Stomach (tissue), 9 donors: Measurements from ENCODE around the gene SERPING1. TPM values are rescaled to one million over a fixed set of nuclear protein-coding genes. Genes with fewer than 3 reads are reported as not detected.

Experiments used
- DNase-seq, 2 donors: peaks; one replicate each; pipeline versions ENCODE4 v3.0.0 to v3.0.0-alpha.2; 2013 to 2019
- H3K27ac ChIP-seq, 5 donors: fragments of 200-600 bp in 4 of 5; sonication (generic) in 4 of 5; one replicate each; pipeline ENCODE4 v1.5.1; 2013 to 2019; ENCODE audit warnings: mild to moderate bottlenecking in 1 of 5, moderate library complexity in 1 of 5
- H3K27me3 ChIP-seq, 3 donors: fragments of 200-600 bp; sonication (generic); one replicate each; pipeline ENCODE4 v1.5.1; 2017 to 2019; ENCODE audit warnings: mixed run types in 1 of 3
- H3K36me3 ChIP-seq, 4 donors: fragments of 200-600 bp; sonication (generic); 1 replicate in 3 of 4; 2 replicates in 1 of 4; pipeline ENCODE4 v1.5.1; 2016 to 2019
- H3K4me1 ChIP-seq, 4 donors: fragments of 200-600 bp; sonication (generic); one replicate each; pipeline ENCODE4 v1.5.1; 2016 to 2019
- H3K4me3 ChIP-seq, 4 donors: fragments of 200-600 bp; sonication (generic) in 3 of 4; one replicate each; pipeline ENCODE4 v1.5.1; 2016 to 2019; ENCODE audit warnings: mild to moderate bottlenecking in 1 of 4
- H3K9me3 ChIP-seq, 4 donors: fragments of 200-600 bp; sonication (generic); one replicate each; pipeline ENCODE4 v1.5.1; 2016 to 2019
- EP300 ChIP-seq: sonication (generic); formaldehyde crosslinking; IDR thresholded peaks from one replicate; pipeline ENCODE4 v1.6.1; 2017; ENCODE audit warnings: antibody characterized with exemption
- POLR2A ChIP-seq, 4 donors: fragments of 450-650 bp; IDR thresholded peaks; one replicate each; pipeline ENCODE4 v1.6.1; 2016; ENCODE audit warnings: antibody characterized with exemption in 4 of 4, control low read depth in 2 of 4, mild to moderate bottlenecking in 1 of 4, moderate library complexity in 1 of 4
- POLR2AphosphoS5 ChIP-seq, 3 donors: sonication (generic); formaldehyde crosslinking; IDR thresholded peaks; one replicate each; pipeline ENCODE4 v1.6.1; 2016; ENCODE audit warnings: antibody characterized with exemption in 3 of 3
- WGBS, 5 donors: extraction: QIAGEN DNeasy Blood & Tissue Kit in 3 of 5; methylation state at CpG; one replicate each; pipeline versions ENCODE4 v1.1.5 to v1.1.7; 2013 to 2018; 5-methylcytosine and 5-hydroxymethylcytosine counted together
- intact Hi-C: fragments of 100-400 bp; cut with DNase I; formaldehyde crosslinking; loops from one replicate; pipeline ENCODE4 v1.15.1; 2023; ENCODE audit warnings: low total_unique reads
- polyA plus RNA-seq, 3 donors: library from polyadenylated mRNA; stranded (reverse); fragments of 200-250 nt; gene quantifications; one replicate each; pipeline ENCODE4 v1.2.3, GENCODE V29; 2013
- total RNA-seq, 5 donors: library from RNA; depleted of rRNA; stranded (reverse); fragments of >200 nt; gene quantifications; one replicate each; pipeline versions ENCODE4 v1.1.0 to v1.2.3, GENCODE V29; 2014 to 2016
- TF ChIP-seq, protein P1 (sequence below), 7 experiments: fragments of 450-650 bp in 4 of 7; fragments of 200-600 bp in 3 of 7; sonication (generic) in 3 of 7; IDR thresholded peaks; one replicate each; pipeline ENCODE4 v1.5.1; 2016 to 2019; ENCODE audit warnings: antibody characterized with exemption in 7 of 7, control low read depth in 2 of 7, mild to moderate bottlenecking in 1 of 7
- donor health status: healthy with polysubstance abuse.
- donor health status: Bipolar disorder and iron deficiency.
- donor health status: healthy.

SERPING1 gene
- total and polyA plus RNA-seq, 8 donors: 17.4 to 247 (median 133) TPM

DNA sequence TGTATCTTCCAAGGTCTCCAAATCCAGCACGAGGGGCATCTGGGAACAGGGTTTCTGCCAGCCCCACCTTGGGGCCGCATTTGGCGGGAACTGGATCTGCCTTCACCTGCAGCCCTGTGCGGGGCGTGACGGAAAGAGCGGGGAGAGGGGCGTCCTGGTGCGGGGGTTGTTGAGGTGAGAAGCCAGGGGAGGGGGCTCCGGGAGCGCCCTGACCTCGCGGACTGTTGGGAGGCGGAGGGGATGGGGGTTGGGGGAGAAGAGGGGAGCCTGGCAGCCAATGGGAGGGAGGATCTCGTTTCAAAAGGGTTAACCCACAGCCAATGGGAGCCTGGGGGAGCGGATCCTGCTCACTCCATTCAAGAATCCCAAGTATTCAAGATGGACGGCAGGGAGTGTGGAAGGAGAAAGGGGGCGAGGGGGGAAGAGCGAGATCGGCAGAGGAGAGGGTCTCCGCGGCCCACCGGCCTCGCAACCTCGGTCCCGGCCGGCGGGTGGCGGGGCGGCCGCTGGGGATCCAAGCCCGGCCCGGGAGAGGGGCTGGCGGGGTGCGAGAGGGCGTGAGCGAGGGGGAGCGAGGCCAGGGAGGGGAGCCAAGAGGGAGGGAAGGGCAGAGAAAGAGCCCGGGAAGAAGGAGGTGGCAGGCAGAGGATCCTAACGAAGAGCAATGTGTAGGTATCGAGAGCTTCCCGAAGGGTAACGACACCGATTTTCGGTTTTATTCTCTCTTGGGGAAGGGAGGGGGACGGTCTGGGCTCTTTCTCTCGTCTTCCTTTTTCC, 40.7 kb downstream of the SERPING1 start:
- Histone ChIP-seq H3K9me3 (no peaks in the 10 kb centered on the region), H3K4me3 (peak overlapping the region; percentile 73 to 90 (median 78)), H3K4me1 (peaks cover 18 to 44% (median 38%) of the 10 kb centered on the region in 4 donors), H3K36me3 (no peaks in the 10 kb centered on the region), H3K27ac (peak overlapping the region; percentile 9 to 85 (median 82)), H3K27me3 (peaks cover 0 to 28% (median 18%) of the 10 kb centered on the region in 3 donors)
- intact Hi-C loops: no loop called here
- DNase-seq: peak; percentile 36 to 96
- TF ChIP-seq EP300: no peak
- no peak for TF ChIP-seq POLR2A (IDR thresholded peaks at IDR 0.05)
- TF ChIP-seq, protein P1, sequence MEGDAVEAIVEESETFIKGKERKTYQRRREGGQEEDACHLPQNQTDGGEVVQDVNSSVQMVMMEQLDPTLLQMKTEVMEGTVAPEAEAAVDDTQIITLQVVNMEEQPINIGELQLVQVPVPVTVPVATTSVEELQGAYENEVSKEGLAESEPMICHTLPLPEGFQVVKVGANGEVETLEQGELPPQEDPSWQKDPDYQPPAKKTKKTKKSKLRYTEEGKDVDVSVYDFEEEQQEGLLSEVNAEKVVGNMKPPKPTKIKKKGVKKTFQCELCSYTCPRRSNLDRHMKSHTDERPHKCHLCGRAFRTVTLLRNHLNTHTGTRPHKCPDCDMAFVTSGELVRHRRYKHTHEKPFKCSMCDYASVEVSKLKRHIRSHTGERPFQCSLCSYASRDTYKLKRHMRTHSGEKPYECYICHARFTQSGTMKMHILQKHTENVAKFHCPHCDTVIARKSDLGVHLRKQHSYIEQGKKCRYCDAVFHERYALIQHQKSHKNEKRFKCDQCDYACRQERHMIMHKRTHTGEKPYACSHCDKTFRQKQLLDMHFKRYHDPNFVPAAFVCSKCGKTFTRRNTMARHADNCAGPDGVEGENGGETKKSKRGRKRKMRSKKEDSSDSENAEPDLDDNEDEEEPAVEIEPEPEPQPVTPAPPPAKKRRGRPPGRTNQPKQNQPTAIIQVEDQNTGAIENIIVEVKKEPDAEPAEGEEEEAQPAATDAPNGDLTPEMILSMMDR (IDR thresholded peaks at IDR 0.05): no peak
- TF ChIP-seq POLR2AphosphoS5 (IDR thresholded peaks at IDR 0.05): peak in 1 of 3 donors; percentile 28
- WGBS, 5 donors: 0 to 3% (median 1%) methylated on average over 43 to 47 of the region's 47 CpGs

DNA sequence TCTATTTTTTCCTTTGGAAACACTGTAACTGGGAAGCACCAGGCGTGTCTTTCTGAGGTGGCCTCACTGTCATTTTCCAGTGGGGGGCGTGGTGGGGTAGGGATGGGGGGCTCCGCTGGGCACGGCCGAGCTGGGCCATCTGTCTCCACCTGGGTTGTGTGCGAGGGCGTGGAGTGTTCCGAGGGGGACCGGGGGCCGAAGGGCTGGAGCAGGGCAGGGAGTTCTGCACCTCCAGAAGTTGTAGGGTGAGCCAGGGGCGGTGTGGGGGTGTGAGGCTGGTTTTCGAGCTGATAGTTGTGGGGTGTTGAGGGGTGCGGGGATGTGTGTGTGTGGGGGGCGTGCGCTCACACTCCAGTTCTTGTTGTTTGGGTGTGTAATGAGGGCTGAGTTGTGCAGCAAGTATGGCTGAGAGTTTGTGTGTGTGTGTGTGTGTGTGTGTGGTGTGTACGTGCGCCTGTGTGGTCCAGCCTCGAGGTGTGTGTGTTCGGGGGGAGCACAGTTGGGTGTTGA, 41.4 kb downstream of the SERPING1 start:
- Histone ChIP-seq H3K9me3 (no peaks in the 10 kb centered on the region), H3K27ac (peak overlapping the region in 4 of 5 donors; percentile 71 to 85 (median 83)), H3K36me3 (no peaks in the 10 kb centered on the region), H3K27me3 (peaks cover 0 to 25% (median 18%) of the 10 kb centered on the region in 3 donors), H3K4me1 (peaks cover 18 to 46% (median 38%) of the 10 kb centered on the region in 4 donors), H3K4me3 (peak overlapping the region; percentile 73 to 90 (median 78))
- no peak for DNase-seq
- TF ChIP-seq EP300: no peak
- no peak for TF ChIP-seq POLR2AphosphoS5 (IDR thresholded peaks at IDR 0.05)
- no peak for TF ChIP-seq POLR2A (IDR thresholded peaks at IDR 0.05)
- TF ChIP-seq, protein P1 (IDR thresholded peaks at IDR 0.05): no peak
- intact Hi-C loops: no loop called here
- WGBS, 5 donors: 1 to 3% (median 1%) methylated on average over 17 to 19 of the region's 19 CpGs

DNA sequence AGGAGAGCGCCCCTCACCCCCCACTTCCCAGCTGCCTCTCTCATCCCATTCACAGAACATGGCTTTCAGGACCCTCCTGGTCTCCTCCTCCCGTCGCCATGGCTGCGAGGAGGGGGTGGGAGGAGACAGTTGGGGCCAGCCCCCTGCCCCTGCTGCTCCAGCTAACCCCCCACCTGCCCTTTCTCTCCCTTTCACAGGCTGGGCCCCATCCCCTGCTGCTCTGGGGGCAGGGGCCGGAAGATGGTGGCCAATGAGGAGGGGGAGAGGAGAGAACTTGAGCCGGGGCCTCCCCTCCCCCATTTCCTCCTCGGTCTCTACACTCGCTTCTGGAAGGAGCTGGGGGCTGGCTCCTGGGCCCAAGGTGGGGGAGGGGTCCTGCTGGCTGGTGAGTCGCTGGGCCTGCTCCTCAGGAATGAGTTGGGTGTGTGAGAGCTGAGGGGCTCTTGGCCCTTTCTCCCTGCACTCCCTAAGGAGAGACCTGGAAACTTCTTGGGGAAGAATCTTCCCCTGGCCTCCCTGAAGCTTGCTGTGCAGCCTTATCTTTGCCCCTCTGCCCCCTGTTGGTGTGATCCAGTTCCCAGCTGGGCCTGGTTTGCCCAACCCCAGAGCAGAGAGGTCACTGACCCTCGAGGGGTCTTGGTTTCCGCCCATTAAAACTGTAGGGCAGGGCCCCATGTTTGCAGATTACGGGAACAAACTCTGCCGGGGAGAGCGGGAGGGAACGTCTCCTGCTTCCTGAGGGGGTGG, 42.0 kb downstream of the SERPING1 start:
- 16 to 26% (median 21%) methylated on average over 10 to 15 of the region's 15 CpGs for WGBS, 5 donors
- Histone ChIP-seq H3K27me3 (peaks cover 0 to 25% (median 18%) of the 10 kb centered on the region in 3 donors), H3K36me3 (no peaks in the 10 kb centered on the region), H3K9me3 (no peaks in the 10 kb centered on the region), H3K27ac (peak overlapping the region in 4 of 5 donors; percentile 15 to 85 (median 40)), H3K4me3 (peak overlapping the region; percentile 73 to 90 (median 78)), H3K4me1 (peaks cover 23 to 52% (median 40%) of the 10 kb centered on the region in 4 donors)
- intact Hi-C loops: loop anchor here (2.0 to 10.0 kb wide), 2 partner anchors 71 to 295 kb away; no protein-coding TSS in a partner anchor
- DNase-seq: peak in 1 of 2 donors; percentile 93
- TF ChIP-seq, protein P1 (IDR thresholded peaks at IDR 0.05): no peak
- TF ChIP-seq EP300 (no peak), POLR2A (IDR thresholded peaks at IDR 0.05) (no peak), POLR2AphosphoS5 (IDR thresholded peaks at IDR 0.05) (no peak)
